ENCODE measurements around the gene SCG3.
A peak's percentile ranks its signal among the peaks of the same experiment; 100 is the strongest.
"Not testable (repeated sequence)": the region's sequence is repeated elsewhere in the genome, so short reads cannot be mapped to it uniquely, and the experiment has no call there.

Gene SCG3

DNA sequence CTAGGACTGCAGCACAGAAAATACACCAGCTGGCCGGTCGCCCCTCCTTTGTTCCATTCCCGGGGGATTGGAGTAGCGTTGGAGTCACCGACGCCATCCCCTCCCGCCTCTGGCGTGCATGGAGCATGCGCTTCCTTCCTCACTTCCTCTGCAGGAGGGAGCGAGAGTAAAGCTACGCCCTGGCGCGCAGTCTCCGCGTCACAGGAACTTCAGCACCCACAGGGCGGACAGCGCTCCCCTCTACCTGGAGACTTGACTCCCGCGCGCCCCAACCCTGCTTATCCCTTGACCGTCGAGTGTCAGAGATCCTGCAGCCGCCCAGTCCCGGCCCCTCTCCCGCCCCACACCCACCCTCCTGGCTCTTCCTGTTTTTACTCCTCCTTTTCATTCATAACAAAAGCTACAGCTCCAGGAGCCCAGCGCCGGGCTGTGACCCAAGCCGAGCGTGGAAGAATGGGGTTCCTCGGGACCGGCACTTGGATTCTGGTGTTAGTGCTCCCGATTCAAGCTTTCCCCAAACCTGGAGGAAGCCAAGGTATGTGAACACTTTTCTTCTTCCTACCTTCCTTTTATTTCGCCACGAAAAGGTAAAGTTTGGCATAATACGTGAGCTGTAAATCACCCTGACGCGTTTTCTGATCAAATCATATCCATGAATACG lies at the start of gene SCG3:
TSS of gene SCG3 (plus strand) at position 201 of the 661 bp plus-strand sequence. CDS start at position 454, 253 bp downstream.
- DNase-seq = peak; percentile 40 to 93 (median 81)

DNA sequence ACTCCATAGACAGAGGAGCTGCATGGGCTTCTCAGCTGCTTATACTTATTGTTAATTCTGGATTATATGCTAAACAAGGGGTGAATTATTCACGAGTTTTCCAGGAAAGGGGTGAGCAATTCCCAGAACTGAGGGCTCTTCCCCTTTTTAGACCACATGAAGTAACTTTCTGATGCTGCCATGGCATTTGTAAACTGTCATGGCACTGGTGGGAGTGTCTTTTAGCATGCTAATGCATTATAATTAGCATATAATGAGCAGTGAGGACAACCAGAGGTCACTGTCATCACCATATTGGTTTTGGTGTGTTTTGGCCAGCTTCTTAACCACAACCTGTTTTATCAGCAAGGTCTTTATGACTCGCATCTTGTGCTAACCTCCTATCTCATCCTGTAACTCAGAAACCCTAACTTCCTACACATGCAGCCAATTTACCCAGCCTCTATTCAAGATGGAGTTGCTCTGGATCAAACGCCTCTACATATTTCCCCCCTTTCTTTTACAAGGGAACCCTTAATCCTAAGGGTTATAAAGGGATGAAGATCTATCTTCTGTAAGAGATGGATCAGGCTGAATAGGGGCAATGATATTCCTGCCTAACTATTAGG lies 46.6 kb upstream of the SCG3 start:
- DNase-seq = no peak

DNA sequence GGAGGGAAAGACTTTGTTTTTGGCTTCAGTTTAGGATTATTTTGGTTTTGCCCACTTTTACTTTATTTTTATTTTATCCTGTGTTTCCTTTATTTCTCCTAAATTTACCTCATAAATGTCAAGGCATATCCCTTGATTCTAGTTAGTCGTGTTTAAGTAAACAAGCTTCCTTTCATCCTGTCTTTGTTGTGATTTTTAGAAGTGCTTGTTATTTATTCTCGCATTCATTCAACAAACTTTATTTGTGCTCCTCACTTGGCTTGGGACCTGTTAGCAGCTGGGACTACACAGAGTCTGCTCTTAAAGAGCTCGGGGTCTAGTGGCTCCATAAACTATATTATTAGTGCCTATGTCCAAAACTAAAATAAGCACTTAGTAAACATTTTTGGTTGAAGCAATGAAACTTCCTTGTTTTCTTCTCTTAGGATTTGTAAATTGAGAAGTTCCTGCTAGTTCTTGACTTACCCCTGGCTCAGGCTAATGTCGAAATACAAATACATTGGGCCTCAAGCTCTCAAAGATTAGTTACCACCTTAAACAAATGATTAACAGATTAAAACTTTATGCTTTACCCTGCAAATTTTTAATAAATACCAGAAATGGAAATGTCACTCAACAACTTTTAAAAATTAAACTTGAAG lies 39.7 kb upstream of the SCG3 start:
- no peak for DNase-seq

GRCh38 chr15:51642696-51643095 lies 38.6 kb upstream of the SCG3 start:
- DNase-seq = no peak

- DNase-seq = peak in 25 of 58 donors; percentile 2 to 38 (median 6)
These were observed 34.2 kb upstream of the SCG3 start for GRCh38 chr15:51647128-51647562.

- DNase-seq = not testable (repeated sequence)
These were observed 33.2 kb upstream of the SCG3 start for GRCh38 chr15:51648101-51648500.

DNA sequence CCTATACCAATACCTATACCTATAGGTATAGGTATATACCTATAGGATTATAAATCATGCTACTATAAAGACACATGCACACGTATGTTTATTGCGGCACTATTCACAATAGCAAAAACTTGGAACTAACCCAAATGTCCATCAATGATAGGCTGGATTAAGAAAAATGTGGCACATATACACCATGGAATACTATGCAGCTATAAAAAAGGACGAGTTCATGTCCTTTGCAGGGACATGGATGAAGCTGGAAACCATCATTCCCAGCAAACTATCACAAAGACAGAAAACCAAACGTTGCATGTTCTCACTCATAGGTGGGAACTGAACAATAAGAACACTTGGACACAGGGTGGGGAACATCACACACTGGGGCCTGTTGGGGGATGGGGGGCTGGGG lies 32.7 kb upstream of the SCG3 start:
- not testable (repeated sequence) for DNase-seq

DNA sequence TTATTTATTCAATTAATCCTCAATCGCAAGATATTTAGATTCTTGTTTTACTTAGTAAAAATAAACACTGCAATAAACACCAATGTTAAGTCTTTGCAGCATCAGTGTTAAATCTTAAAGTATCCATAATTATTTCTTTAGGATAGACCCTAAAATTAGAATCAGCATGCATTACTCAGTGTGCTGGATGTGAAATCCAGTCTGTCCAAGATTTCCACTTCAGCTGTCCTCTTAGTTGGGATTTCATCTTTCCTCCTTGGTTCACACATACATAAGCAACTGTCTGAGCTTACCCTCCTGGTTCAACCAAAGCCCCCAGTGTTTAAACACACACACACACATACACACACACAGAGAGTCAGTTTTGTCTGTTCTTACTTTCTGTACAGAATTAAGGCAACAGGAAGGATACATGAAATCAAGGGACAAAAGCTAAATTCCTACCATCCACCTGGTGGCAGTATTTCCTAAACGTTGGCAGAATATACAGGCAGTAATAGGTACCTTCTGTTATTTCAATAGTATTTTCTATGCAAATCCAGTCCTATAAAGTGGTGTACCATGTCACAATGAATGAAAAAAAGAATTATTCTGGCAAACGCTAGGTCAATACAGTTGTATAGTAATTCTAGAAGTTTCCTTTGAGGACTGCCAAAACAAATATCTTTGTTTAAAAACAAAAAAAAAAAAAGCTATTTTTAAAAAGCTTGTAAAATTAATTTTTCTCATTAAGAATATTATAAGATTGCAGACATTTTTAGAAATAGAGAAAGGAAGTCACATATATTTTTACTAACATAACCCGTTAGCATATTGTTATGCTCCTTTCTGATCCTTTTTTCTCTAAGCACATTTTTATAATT lies 31.4 kb upstream of the SCG3 start:
- peak in 23 of 58 donors; percentile 2 to 68 (median 23) for DNase-seq

GRCh38 chr15:51652084-51652668 lies 29.1 kb upstream of the SCG3 start:
- no peak for DNase-seq

DNA sequence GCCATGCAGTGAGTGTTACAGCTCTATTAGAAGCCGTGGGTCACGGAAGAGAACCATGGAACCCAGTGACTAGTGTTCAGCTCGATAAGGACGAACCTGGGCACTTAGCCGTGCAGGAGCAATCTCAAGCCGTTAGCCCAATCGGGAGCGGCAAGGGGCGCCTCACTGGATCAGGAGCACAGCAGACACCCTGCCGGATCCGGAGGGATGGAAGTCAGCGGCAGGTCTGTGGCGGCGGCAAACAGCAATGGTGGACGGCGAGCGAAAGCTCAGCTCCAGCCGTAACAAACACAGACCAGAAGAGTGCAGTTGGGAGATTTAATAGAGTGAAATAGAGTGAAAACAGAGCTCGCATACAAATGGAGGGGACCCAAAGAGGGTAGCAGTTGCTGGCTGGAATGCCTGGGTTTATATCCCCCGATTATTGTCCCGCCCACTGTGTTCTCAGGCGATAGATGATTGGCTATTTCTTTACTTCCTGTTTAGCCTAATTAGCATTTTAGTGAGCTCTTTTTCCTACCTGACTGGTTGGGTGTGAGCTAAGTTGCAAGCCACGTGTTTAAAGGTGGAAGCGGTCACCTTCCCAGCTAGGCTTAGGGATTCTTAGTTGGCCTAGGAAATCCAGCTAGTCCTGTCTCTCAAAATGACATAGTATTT lies 25.8 kb upstream of the SCG3 start:
- not testable (repeated sequence) for DNase-seq

- no peak for DNase-seq
These were observed 22.6 kb upstream of the SCG3 start for GRCh38 chr15:51658664-51659063.

GRCh38 chr15:51661072-51661471 lies 20.2 kb upstream of the SCG3 start:
- DNase-seq = no peak

- no peak for DNase-seq
These were observed 13.8 kb upstream of the SCG3 start for GRCh38 chr15:51667478-51667877.

GRCh38 chr15:51668446-51668845 lies 12.9 kb upstream of the SCG3 start:
- no peak for DNase-seq

- DNase-seq = no peak
These were observed 11.9 kb upstream of the SCG3 start for GRCh38 chr15:51669381-51669780.

DNA sequence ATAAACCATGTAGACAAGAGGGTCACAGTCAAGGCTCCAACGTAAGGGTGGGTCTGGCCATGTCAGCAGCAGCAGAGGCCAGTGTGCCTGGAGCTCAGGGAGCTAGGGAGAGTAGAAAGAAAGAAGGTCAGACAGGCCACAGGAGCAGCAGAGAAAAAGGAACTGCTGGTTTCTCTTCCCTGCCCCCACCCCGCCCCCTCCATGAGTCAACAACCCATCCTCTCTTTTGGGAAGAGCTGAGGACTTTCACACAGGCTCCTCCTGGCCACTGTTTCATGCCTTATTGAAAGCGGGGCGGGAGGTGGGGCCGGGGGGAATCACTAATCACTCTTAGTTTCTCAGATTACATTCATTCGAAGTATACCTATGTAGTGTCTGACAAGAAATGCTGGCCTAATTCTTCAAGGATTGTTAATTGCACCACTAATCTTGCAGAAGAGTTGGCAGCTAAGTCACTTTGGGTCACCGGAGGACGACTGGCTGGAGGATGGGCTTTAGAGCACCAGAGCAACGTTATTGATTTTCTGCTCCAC lies 9.1 kb upstream of the SCG3 start:
- peak in 5 of 58 donors; percentile 4 to 19 (median 7) for DNase-seq

- no peak for DNase-seq
These were observed 8.1 kb upstream of the SCG3 start for GRCh38 chr15:51672913-51673857.

DNA sequence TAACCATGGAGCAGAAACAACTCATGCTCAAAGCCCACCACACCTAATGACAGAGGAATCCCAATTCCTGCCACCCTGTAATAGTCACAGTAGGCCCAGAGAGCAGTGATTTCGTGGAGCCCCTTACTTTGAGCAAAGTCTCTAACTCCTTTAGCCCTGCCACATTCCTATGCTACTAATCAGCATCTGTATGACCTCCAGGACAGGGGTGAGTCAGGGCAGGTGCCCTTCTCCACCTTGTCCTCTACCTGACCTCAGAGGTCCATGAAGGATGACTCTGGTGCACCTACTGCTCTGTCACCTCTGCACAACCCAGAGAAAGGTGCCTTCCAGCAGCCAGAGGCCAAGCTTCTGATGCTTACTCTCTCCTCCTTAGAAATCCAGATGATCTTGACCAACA lies 6.1 kb upstream of the SCG3 start:
- no peak for DNase-seq

- DNase-seq = no peak
These were observed 4.3 kb upstream of the SCG3 start for GRCh38 chr15:51677021-51677420.
